Adrenal gland (tissue), 5 donors: ENCODE results near the gene GARS1.

ENCODE experiments used
- POLR2A ChIP-seq, 2 donors: fragments of 450-650 bp; IDR thresholded peaks; one replicate each; pipeline ENCODE4 v1.6.1; 2017; ENCODE audit warnings: antibody characterized with exemption in 2 of 2, mild to moderate bottlenecking in 2 of 2, moderate library complexity in 1 of 2
- TF ChIP-seq, protein P1 (sequence below), 6 experiments: fragments of 450-650 bp in 4 of 6; fragments of 200-600 bp in 2 of 6; sonication (generic) in 1 of 6; IDR thresholded peaks; 1 replicate in 5 of 6; 2 replicates in 1 of 6; pipeline versions ENCODE4 v1.5.1 to v1.8.0; 2016 to 2021; ENCODE audit warnings: antibody characterized with exemption in 6 of 6, mild to moderate bottlenecking in 2 of 6, moderate library complexity in 1 of 6
- donor health status: DM: no; HTN: no; CAD: no.

DNA sequence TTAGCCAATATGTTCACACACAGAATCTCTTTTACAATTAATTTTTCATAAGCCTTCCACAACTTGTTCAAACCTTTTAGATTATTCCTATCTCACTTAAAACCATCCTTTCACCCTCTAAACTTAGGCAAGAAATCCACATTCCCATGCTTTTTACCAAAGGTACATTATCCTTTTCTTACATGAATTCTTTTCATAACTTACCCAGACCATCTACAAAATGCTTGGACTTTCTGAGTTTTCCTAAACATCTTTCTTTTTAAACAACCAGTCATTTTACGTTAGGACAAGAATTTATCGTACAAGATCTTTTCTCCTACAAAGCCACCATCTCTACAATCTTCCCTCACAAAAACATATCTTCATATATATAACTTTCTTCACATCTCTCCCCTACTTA, 18.8 kb upstream of the GARS1 start:
- TF ChIP-seq, protein P1, sequence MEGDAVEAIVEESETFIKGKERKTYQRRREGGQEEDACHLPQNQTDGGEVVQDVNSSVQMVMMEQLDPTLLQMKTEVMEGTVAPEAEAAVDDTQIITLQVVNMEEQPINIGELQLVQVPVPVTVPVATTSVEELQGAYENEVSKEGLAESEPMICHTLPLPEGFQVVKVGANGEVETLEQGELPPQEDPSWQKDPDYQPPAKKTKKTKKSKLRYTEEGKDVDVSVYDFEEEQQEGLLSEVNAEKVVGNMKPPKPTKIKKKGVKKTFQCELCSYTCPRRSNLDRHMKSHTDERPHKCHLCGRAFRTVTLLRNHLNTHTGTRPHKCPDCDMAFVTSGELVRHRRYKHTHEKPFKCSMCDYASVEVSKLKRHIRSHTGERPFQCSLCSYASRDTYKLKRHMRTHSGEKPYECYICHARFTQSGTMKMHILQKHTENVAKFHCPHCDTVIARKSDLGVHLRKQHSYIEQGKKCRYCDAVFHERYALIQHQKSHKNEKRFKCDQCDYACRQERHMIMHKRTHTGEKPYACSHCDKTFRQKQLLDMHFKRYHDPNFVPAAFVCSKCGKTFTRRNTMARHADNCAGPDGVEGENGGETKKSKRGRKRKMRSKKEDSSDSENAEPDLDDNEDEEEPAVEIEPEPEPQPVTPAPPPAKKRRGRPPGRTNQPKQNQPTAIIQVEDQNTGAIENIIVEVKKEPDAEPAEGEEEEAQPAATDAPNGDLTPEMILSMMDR (IDR thresholded peaks at IDR 0.05) = no peak
- no peak for TF ChIP-seq POLR2A (IDR thresholded peaks at IDR 0.05)
